CMK (cell line): ENCODE results near the gene F5.

Source experiments
- DNase-seq: peaks from one replicate; pipeline ENCODE4 v3.0.0-alpha.2; 2010; ENCODE audit warnings: low read depth

F5 gene

DNA sequence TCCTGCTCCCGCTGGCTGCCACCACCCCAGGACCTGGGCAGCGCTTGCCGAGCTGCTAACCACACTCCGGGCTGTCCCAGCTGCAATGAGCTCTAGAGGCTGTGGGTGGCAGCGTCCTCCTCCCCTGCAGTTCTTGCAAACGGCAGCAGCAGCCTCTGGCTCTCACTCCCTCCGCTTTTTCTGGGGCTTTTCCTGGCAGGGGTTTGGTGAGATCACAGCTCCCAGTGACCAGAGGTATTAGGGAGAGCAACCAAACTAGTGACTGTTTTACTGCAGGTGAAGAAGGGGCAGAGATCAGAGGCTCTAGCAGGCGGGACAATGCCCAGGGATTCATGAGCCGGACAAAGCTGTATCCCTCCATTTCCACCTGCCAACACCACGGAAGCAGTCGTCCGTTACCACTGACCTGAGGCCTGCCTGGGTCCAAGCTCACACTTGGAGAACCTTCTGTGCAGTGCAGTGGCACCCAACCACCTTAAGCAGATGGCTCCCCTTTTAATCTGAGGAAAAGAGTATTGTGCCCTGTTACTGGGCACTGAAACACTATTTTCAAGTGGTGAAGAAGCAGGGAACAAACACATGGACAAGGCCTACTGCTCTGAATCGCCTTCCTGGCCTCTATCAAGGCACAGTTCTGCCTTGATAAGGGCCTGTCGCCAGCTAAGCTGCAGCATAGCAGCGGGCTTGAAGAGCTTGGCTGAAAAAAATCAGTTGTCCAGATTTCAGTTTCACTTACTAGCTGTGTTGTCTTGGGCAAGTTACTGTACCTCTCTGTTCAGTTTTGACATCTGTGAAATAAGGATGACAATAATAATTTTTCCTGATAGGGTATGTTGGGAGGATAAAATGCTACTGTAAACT lies at the start of gene F5:
F5 (minus strand) TSS at position 87 of the 861 bp plus-strand sequence. CDS start 95 bp downstream, outside the sequence.
- DNase-seq: no peak

DNA sequence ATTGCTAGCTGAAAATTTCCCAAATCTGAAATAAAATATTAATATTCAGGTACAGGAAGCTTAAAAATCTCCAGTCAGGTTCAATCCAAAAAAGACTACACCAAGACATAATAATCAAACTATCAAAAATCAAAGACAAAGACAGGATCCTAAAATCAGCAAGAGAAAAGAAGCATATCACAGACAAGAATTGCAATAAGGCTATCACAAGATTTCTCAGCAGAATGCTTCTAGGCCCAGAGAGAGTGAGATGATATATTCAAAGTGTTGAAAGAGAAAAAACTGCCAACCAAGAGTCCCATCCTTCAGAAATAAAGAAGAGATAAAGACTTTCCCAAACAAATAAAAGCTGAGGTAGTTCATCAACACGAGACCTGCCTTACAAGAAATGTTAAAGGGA lies 48.6 kb upstream of the F5 start:
- no peak for DNase-seq

DNA sequence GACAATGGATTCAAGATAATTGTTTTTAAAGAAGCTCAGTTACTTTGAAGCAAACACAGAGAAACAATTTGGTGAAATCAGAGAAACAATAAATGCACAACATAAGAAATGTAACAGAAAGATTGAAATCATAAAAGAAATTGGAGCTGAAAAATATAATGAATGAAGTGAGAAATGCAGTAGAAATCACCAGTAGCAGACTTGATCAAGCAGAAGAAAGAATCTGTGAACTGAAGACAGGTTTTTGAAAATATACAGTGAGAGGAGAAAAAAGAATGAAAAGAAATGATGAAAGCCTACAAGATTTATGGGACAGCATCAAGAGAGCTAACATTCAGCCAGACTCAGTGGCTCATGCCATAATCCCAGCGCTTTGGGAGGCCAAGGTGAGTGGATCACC lies 47.9 kb upstream of the F5 start:
- DNase-seq: no peak

DNA sequence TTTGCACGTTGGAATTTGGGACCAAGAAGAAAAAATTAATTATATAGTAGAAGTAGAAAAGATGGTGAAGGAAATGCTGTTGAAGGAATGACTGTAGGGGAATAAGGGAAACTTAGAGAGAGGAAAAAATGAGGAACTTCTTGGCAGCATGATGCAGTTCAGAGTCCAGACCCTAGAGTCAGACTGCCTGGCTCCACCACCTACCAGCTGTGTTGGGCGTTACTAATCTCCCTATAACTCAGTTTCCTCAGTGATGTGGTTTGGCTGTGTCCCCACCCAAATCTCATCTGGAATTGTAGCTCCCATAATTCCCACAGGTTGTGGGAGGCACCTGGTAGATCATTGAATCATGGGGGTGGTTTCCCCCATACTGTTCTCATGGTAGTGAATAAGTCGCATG lies 45.0 kb upstream of the F5 start:
- no peak for DNase-seq

DNA sequence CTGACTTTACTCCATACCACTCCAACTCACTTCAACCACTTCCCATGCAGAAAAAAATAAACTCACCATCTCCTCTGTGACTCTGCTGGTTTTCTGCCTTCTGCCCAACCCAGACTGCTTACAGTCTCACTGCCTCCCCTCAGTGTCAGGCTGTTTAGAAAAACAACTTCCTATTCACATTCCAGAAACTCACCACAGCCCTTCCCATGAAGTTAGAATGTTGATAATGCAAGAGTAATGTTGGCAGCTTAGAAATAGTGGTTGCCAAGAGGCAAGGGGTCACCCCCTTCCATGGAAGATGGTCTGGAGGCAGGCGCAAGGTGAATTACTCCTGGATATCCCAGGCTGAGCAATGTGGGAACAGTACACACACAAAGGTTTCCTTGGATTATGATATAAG lies 43.7 kb upstream of the F5 start, which contains the start of gene SELP:
SELP (minus strand) TSS at position 119 of the 400 bp plus-strand sequence; CDS start at position 69, 50 bp downstream.
- DNase-seq: no peak

DNA sequence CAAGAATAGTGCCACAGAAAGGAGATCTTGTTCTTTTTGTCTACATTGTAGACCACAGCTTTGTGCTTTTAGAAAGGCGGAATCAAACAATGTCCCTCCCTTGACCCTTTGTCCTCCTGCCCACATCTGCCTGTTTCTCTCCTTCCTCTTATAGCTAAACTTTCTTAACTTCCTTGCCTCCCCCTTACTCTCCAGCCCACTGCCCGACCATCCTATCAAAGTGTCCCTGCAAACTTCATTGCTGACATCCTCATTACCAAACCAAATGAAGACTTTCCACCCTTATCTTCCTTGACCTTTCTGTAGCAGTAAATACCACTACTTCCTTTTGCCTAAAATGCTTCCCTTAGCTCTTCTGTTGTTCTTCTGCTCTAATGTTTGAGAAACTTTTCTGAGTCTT lies 38.6 kb upstream of the F5 start:
- DNase-seq: peak; percentile 69

DNA sequence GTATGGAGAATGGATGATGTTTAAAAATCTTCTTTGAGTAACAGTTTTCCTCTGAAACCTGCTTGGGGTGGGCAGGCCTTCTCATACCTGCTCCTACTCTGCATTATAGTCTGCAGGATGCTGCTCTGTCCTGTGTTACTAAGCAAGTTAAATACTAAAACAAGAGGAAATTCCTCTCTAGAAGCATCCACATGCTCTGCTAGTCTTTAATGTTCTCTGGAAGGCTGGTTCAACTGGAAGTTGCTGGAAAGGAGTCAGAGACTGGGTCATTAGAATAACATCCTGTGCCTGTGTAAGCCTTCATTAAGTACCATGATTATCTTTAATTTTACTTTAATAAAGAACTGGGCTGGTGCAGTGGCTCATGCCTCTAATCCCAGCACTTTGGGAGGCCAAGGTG lies 37.8 kb upstream of the F5 start:
- DNase-seq: no peak

DNA sequence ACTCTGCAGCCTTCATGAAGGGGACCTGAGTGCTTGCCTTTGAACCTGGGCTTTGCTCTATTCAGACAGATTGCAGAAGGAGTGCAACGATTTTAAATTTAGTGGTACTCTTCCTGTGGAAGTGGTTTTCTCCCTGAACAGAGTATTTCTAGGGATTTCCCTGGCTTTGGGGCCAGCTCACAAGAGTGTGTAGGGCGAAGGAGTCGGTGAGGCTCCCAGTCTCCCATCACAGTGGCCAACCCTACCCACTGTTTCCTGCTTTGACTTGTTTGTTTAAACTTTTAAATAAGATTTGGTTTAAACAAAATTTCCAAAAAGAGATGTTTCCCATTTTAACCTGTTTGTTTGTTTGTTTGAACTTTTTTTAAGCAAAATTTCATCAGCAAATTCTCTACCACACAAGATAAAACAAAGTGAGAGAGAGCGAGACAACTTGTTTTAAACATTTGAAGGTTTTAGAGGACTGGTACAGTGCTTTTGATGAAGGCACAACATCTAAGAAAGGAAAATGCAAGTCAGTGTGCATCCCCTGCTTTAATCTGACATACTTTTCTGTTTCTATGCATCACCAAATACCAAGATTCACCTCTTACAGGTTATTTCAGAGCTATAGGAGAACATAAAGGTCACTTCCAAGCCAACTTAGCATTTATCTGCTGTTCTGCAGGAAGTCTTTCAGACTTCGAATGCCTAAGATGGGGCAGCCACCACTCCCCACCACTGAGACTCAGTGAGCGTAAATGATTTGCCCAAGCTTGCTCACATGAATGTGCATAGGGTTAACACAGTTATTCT lies 37.0 kb upstream of the F5 start:
- DNase-seq: no peak

DNA sequence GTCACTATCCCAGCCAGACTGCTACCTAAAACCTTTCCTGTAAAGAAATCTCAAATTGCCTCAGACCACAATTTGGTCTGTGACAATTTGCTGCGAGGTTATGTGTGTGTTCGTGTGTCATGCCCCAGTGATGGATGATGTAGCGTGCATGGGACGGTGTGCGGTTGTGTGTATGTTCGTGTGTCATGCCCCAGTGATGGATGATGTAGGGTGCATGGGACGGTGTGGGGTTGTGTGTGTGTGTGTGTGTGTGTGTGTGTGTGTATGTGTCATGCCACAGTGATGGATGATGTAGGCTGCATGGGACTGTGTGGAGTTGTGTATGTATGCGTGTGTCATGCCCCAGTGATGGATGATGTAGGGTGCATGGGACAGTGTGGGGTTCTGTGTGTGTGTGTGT lies 34.3 kb upstream of the F5 start:
- no peak for DNase-seq

DNA sequence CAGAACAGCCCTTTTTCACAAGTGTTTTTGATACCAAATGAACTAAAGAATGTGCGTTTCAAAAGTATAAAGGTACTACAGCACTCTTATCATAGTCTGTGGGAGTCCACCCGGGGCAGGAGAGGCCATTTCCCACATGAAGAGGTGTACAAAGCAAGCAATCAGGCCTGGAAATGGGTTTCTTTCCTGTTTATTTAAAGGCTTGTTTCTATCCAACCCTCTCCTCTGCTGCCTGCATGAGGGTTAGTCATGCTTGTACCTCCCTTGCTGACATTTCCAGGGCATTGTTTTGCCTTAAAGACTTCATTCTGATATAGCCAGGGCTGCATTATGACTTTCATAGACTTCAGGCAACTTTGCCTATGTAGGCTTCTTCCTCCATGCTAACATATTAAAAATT lies 32.1 kb upstream of the F5 start:
- no peak for DNase-seq

DNA sequence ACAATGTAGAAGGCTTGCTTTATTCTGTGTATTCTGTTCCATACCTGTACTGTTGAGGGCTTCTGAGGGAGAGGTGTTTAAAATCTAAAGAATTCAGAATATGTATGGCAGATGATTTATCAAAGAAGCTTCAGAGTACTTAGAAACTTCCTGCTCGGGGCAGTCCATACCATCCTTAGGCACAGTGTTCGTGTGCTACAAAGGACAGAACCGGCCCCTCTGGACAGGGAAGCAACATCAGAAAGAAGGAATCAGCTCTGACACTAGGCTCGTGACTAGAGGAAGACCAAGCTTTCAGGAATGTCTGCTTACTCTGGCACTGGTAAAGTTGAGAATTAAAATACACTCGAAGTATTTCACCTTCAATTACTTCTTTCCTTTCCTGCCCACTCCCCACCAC lies 29.5 kb upstream of the F5 start:
- DNase-seq: no peak

DNA sequence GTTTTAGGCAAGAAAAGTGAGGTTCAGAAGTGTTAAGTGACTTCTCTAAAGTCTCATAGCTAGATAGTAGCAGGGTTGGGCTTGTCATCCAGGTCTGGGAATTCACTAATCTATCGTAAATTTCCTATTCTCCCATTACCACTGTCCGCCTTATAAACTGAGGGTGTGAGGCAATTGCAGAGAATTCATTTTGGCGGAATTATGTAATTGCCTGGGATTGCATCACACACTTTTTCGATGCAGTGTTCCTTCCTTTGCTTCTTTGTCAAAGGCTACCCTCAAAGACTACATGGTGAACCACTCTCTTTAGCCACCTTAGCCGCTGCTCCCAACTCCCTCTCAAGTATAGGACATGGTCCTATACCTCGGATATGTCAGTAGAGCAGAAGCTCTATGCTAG lies 24.6 kb upstream of the F5 start:
- DNase-seq: no peak

DNA sequence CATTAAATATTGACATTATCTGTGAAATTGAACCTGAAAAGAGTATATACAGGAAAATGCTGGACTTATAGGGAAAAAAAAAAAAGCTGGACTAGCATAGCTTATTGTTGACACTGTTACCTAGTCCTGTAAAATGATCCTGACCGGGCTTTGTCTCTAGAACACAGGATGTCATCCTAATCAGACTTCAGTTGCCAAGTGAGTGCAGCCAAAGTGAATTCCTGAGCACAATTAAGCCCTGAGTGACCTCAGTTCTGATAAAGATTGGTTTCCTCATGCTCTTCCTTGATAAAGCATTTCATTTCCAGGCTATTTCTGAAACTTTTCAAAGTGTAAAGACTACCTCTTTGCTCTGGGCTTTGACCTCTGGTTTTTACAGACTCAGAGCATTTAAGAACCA lies 23.8 kb upstream of the F5 start:
- DNase-seq: no peak

DNA sequence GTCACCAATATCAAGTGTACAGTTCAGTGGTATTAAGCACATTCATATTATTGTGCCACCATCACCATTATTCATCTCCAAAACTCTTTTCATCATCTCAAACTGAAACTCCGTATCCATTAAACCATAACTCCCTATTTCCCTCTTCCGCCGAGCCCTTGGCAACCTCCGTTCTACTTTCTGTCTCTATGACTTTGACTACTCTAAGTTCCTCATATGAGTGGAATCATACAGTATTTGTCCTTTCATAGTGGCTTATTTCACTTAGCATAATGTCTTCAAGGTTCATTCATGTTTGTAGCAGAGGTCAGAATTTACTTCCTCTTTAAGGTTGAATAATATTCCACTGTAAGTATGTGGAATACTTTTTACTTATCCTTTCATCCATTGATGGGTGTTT lies 21.9 kb upstream of the F5 start:
- no peak for DNase-seq

DNA sequence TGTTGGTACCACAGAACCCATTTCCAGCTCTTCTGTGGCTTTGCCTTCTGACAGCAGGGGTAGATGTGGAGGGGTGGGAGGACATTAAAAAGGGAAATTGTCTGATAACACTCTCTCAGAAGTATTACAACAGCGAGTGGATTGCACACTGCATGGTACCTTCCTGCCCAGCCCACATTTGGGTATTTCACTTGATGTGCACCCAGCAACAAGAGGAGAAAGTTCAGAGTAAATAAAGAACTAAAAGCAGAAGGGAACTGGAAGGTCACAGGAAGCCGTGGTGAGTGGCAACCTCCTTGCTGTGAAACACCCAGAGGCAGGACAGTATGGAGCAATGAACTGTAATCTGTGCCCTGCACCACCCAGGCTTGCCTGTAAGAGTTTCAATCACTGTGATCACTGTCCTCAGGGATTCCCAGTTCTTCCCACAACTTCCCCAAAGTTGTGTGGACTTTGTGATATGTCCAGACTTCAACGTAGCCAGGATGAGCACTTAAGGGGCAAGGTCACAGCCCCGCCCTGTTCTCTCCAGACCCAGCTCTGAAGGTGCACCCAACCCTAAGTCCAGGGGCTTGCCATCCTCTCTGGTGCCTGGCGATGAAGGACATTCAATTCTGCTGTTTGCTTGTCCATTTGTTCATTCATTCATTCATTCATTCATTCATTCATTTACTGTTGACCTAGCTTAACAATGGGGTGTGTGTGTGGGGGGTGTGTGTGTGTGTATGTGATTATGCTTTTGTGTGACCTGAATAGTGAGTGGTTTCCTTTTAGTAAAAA lies 18.7 kb upstream of the F5 start:
- peak; percentile 87 for DNase-seq

DNA sequence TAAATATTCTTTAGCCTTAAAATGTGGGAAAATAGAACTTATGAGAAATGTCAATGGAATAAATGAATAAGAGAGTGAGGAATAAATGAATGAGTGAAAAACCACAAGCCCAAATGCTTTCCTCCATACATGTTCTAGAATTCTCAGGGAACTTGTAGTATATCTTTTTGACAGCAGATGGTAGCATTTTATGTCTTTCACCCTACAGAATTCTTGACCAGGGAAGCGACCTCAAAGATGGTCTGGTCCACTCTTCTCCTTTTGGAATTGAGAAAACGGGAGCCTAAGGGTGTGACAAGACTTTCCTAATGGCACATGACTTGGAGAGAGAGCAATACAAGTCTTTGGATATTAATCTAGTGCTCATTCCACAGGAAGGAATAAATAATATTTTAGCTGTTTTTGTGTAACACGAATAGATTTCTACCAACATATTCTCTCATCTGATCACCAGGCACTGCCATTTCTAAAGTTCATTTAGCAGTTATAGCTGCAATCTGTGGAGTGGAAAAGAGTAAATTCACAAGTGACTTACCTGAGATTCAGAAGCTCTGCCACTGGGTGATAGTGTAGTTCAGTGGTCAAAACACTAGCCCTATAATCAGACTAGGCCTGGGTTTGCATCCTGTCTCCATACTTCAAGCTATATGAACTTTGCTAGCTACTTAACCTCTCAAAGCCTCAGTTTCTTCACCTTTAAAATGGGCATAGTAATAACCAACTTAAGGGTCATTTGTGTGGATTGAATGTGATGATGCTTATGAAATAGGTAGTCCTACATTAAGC lies 15.0 kb upstream of the F5 start:
- no peak for DNase-seq

DNA sequence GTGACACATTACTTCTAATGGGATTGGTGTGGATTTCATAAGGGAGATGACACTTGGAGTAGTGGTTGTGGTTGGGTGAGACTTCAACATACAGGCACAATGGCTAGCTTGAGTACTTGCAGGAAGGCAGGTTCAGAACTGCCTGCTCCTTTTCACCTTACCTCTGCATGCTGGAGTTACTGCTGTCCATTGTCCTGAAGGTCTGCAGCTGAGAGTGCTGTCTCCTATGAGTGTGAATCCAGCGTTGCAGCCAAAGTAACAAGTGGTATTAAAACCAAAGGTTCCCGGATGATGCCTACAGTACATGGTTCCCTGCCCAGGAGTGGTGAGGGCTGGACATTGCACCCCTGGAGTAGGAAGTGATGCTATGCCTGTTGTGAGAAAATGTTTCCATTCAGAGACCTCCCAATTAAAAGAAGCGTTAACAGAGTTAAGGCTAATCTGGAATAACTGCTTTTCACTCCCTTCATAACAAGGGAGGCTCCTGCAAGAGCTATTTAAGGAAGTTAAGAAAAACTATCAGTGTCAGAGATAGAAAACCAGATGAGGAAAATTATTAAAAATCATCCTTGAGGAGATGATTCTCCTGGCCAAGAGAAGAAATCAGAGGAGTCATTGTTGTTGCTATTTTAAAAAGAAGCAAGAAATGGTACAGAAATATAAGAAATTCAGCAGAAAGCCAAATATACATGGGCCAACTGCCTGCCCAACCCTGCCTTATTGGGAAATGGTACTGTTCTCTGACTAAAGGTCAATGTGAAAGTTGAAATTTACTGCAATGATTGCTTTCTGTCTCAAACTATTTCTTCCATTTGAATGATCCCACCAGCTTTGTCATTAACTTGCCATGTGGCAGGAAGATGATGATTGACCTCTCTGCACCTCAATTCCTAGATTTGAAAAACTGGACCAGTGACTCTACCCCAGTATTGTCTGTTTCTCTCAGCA lies 9.8 kb upstream of the F5 start:
- DNase-seq: no peak

DNA sequence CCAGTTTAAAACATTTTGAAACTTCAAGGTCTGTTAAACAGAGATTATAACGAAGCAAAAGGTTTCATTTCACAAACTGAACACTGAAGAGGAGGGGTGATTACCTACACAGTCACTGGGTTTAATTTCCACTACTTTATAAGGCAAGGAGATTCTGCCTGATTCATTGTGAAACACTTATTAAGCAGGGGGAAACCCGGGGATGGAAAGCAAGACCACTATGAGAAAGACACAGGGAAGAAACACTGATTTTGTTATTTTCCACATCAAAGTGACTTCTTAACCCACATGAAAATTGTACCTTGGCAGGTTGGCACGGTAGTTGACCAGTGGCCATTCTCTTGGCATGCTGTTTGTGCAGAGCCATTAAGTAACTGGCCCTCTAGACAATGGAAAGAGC lies 8.1 kb upstream of the F5 start:
- DNase-seq: no peak

DNA sequence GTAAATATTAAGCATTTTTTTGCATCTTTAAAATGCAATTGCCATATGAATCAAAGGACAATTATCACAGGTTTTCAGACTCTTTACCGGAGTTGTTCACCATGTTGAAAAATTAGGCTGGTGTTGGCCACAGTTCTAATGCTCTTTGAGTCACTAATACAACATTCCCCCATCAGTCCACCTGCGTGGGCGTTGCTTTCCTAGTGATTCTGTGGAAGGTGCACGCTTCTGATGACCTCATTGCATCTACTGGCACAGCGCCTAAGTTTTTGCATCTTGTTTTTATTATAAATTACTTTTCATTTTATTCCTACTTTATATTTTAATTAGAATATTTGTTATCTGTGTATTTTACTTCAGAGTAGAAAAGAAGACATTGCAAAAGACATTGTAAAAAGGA lies 4.7 kb upstream of the F5 start:
- DNase-seq: no peak

DNA sequence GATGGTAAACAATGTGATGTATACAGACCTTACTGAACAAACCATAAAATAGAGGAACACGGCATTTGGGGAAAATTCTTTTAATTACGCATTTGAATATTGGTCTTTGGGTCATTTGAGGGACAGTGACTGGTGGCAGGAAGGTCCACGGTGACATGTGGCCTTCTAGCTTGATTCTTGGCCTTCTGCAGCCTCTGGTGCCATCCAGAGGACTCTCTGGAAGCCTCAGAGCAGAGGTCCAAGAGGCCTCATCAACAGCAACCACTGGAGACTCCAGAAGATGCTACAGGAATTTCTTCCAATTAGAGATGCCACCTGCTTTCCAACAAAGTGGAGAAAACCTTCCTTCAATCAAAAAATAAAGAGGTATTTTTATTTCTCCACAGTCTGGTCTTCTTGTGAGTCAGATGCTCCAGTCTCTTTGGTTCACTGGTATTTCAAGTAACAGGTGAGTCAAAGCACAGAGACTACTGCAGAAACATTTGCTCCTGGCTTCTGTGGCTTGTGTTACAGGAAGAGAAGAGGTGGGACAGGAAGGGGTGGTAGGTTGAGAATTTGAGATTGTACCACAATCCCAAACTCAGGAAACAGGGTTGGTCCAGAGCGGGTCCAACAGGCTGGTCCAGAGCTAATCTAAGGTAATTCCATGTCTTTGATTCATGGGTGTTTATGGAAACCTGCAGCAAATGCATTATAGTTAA lies 2.7 kb upstream of the F5 start:
- no peak for DNase-seq
